Stomach smooth muscle (tissue), 2 donors: Measurements from ENCODE around the gene FUNDC2.
A peak's percentile ranks its signal among the peaks of the same experiment; 100 is the strongest.

Experiments used
- H3K27ac ChIP-seq: one replicate; pipeline ENCODE4 v1.7.0; 2013; ENCODE audit warnings: mild to moderate bottlenecking, low read length, inconsistent platforms
- H3K27me3 ChIP-seq, 2 donors: one replicate each; pipeline ENCODE4 v1.7.0; 2013; ENCODE audit warnings: low read length in 2 of 2; ENCODE audit not compliant: insufficient read depth in 2 of 2, control insufficient read depth in 1 of 2
- H3K36me3 ChIP-seq, 2 donors: one replicate each; pipeline ENCODE4 v1.7.0; 2013; ENCODE audit warnings: low read length in 2 of 2; ENCODE audit not compliant: control insufficient read depth in 2 of 2, insufficient read depth in 2 of 2
- H3K4me1 ChIP-seq: one replicate; pipeline ENCODE4 v1.7.0; 2013; ENCODE audit warnings: low read length; ENCODE audit not compliant: control insufficient read depth, insufficient read depth
- H3K4me3 ChIP-seq, 2 donors: one replicate each; pipeline ENCODE4 v1.7.0; 2013; ENCODE audit warnings: low read length in 2 of 2
- H3K9ac ChIP-seq, 2 donors: one replicate each; pipeline ENCODE4 v1.7.0; 2013; ENCODE audit warnings: low read length in 2 of 2, mild to moderate bottlenecking in 1 of 2
- H3K9me3 ChIP-seq, 2 donors: one replicate each; pipeline ENCODE4 v1.7.0; 2013; ENCODE audit warnings: low read length in 2 of 2; ENCODE audit not compliant: control insufficient read depth in 2 of 2
- donor health status: healthy.
- donor health status: Pancreatic carcinoma.

Gene FUNDC2

DNA sequence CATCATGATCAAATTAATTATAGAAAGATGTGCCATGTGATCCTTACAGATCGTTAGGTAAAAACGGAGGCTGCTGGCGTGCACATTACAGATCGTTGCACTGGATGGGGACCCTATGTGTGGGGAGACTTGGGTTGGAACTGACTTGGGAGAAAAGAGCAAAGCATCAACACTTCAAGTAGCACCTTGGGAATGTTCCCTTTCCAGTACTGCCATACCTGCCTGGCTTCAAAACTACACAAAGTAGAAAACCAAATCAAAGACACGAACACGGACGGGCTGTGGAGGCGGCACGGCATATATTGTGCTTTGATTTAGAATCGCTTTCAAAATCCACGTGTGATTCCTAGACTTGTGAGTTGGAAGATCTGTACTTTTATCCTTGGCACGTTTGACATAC lies 43.4 kb downstream of the FUNDC2 start:
- no peak overlapping the region for H3K27ac ChIP-seq
- H3K4me1 ChIP-seq = peaks cover 16% of the 10 kb centered on the region
- H3K36me3 ChIP-seq = peaks cover 0 to 3% of the 10 kb centered on the region in 2 donors
- no peaks in the 10 kb centered on the region for H3K9me3 ChIP-seq
- H3K4me3 ChIP-seq = peak overlapping the region; percentile 72 to 76
- peak overlapping the region; percentile 43 to 86 for H3K9ac ChIP-seq
- H3K27me3 ChIP-seq = no peaks in the 10 kb centered on the region

DNA sequence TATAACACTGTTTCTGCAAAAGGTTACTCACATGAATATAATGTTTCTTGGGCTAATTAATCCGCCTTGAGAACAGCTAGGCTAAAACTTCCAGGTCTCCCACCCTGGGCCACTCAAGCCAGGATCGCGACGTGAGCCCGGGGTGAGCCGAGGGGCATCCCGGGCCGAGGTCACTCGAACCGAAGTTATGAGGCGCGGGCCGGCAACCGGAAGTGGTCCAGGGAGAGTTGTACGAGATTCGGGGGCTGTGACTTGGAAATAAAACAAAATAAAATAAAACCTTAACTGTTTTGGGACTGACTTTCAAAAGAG lies 44.0 kb downstream of the FUNDC2 start:
- H3K4me3 ChIP-seq = peak overlapping the region; percentile 72 to 76
- H3K9ac ChIP-seq = peak overlapping the region; percentile 80 to 86
- no peaks in the 10 kb centered on the region for H3K27me3 ChIP-seq
- H3K9me3 ChIP-seq = no peaks in the 10 kb centered on the region
- peak overlapping the region; percentile 74 for H3K27ac ChIP-seq
- peaks cover 0 to 3% of the 10 kb centered on the region in 2 donors for H3K36me3 ChIP-seq
- H3K4me1 ChIP-seq = peaks cover 16% of the 10 kb centered on the region

DNA sequence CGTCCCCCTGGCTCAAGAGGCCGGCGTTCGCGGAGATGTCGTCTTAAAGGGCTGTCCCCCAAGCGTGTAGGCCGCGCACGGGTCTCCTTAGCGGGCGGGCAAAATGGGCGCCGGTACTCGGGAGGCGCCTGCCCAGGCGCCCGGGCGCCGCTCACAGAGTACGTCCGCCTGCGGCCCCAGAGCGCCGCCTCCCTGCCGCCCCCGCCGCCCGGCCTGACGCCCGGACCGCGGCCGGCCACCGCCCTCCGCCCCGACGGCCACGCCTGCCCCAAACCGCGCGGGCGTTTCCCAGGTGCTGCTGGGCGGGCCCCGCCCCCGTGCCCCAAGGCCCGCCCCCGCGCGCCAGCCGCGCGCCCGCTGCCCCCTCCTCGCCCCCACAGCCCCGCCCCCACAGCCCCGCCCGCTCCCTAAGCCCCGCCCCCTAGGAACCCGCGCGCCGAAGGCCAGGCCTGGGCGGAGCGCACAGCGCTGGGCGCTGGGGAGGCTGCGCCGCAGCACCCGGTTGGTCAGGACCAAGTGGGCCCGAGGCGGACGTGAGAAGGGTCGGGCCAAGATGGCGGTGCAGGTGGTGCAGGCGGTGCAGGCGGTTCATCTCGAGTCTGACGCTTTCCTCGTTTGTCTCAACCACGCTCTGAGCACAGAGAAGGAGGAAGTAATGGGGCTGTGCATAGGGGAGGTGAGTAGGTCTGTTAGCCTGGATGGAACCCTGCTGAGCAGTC lies 44.5 kb downstream of the FUNDC2 start, which contains the start of the genes BRCC3, CMC4 and MTCP1:
Gene BRCC3 (plus strand): TSS at position 534 of the 719 bp plus-strand sequence. CDS start 20 bp downstream, at position 554.
Gene CMC4 (minus strand): TSS at position 162 of the 719 bp plus-strand sequence. CDS start 7,113 bp downstream, outside the sequence.
Gene MTCP1 (minus strand): TSS at position 162 of the 719 bp plus-strand sequence. CDS start 5,126 bp downstream, outside the sequence.
- peaks cover 0 to 3% of the 10 kb centered on the region in 2 donors for H3K36me3 ChIP-seq
- peak within 1 kb of the TSS; percentile 80 to 86 for H3K9ac ChIP-seq
- peaks cover 16% of the 10 kb centered on the region for H3K4me1 ChIP-seq
- no peaks in the 10 kb centered on the region for H3K9me3 ChIP-seq
- H3K27me3 ChIP-seq = no peaks in the 10 kb centered on the region
- H3K4me3 ChIP-seq = peak within 1 kb of the TSS; percentile 82 to 84
- H3K27ac ChIP-seq = peak within 1 kb of the TSS; percentile 74

DNA sequence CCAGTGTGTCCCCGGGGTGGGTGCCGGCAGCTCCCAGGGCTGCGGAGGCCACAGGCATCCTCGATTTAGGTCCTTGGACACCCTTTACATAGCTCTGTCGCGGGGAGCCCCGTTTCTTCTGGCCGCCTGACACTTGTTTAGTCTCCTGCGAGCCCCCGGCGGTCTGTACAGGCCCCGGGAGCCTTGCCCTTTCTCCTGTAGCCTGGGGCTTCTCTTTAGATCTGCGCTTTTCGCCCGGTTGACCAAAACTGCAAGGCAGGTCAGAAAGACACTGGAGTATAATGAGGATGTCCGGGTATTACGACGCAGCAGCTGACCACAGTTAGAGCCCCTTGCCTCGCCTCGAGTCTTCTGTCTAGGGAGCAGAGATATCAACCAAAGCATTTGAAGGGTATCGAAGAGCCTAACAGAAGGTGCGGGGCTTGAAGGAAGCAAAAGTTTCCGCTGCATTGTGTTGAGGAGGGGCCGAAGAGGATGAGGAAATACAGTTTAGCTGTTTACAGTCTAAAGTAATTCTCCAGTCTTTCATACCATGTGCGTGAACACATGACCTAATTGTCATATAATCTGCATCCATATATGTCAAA lies 45.1 kb downstream of the FUNDC2 start:
- Histone ChIP-seq H3K27ac (peak overlapping the region; percentile 58), H3K9ac (peak overlapping the region; percentile 69 to 80), H3K4me3 (peak overlapping the region; percentile 82 to 84)

DNA sequence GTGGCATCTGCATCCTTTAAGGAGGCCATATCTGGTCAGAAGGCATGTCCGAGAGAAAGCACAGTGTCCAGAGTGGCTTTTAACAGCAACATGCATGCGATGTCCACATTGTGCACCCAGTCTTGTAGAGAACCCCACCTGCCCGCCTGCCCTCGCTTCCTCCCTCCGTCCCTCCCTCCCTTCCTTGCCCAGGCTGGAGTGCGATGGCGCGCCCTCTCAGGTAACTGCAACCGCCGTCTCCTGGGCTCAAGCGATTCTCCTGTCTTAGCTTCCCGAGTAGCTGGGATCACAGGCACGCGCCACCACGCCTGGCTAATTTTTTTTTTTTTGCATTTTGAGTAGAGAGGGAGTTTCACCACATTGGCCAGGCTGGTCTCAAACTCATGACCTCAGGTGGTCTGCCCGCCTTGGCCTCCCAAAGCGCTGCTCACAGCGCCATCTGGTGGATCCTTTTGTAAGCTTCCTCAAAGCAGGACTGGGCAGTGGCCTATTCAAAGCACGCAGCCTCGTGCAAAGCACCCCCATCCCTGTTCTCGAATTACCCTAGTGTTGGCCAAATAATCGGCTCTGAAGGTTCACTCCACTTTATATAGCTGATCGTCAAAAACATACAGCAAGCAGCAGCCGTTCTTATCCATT lies 59.7 kb downstream of the FUNDC2 start:
- Histone ChIP-seq H3K36me3 (peaks cover 0 to 8% of the 10 kb centered on the region in 2 donors), H3K27ac (no peak overlapping the region), H3K27me3 (no peaks in the 10 kb centered on the region), H3K4me1 (no peaks in the 10 kb centered on the region), H3K9me3 (no peaks in the 10 kb centered on the region), H3K4me3 (no peak overlapping the region), H3K9ac (no peak overlapping the region)

More for the DNA sequence above, 45.1 kb downstream of the FUNDC2 start:
- Histone ChIP-seq H3K9me3 (no peaks in the 10 kb centered on the region), H3K36me3 (peaks cover 0 to 5% of the 10 kb centered on the region in 2 donors), H3K27me3 (no peaks in the 10 kb centered on the region), H3K4me1 (peaks cover 16% of the 10 kb centered on the region)

DNA sequence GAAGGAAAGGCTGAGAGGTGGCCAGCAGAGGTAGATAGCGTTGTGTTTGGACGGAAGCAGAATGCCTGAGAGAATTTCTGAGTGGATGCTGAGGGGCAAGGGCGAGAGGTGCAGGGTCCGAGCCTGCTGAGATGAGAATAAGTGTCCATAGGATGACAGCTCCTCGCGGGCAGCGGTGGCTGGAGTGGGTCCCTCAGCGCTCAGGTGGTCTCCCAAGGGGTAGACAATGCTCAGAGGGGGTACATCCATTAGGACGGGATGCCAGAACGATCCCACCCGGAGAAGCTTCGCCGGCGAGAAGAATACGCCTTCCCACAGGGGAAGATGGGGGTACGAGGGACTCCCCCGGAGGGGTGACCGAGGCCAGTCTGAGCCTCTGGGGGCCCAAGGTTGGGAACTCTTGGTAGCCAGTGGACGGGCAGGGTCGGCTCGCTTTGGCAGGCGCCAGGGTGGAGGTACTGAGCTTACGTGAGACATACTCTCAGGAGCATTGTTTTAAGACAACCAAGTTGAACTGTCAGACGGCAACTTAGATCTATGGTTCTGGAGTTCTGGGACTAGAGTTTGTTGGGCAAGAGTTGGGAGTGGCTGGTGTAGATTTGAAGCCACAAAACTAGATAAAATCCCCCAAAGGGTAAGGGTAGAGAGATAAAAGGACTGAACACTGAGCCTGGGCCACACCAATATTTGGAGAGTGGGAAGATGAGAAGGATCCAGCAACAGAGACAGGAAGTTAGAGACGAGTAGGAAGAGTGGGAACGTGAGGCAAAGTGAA lies 60.5 kb downstream of the FUNDC2 start:
- Histone ChIP-seq H3K9me3 (no peaks in the 10 kb centered on the region), H3K36me3 (peaks cover 0 to 8% of the 10 kb centered on the region in 2 donors), H3K4me1 (no peaks in the 10 kb centered on the region), H3K4me3 (no peak overlapping the region), H3K27ac (no peak overlapping the region), H3K9ac (no peak overlapping the region), H3K27me3 (no peaks in the 10 kb centered on the region)

DNA sequence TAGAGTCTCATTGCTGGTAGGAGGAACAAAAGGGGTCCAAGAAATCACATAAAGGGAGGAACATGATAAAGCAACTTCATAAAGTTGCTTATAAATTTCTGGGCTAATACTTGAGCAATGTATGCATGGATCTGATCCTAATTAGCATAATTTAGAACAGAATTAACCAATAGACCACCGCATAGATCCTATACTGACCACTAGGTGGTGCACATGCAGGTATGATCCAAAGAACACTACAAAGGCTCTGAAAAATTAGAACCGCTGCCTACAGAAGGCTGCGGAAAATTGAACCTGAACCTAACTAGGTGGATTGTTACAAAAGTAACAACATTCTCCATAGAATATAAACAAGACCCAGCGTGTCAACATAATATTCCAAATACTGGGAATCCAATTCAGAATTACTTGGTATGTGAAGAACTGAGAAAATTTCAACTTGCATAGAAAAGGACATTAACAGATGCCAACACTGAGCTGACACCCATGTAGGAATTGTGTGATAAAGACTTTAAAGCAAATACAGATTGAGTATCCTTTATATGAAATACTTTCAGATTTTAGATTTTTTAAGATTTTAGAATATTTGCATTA lies 67.9 kb downstream of the FUNDC2 start:
- H3K36me3 ChIP-seq = no peaks in the 10 kb centered on the region
- no peaks in the 10 kb centered on the region for H3K9me3 ChIP-seq
- H3K9ac ChIP-seq = no peak overlapping the region
- no peaks in the 10 kb centered on the region for H3K4me1 ChIP-seq
- H3K4me3 ChIP-seq = no peak overlapping the region
- H3K27me3 ChIP-seq = no peaks in the 10 kb centered on the region
- no peak overlapping the region for H3K27ac ChIP-seq

DNA sequence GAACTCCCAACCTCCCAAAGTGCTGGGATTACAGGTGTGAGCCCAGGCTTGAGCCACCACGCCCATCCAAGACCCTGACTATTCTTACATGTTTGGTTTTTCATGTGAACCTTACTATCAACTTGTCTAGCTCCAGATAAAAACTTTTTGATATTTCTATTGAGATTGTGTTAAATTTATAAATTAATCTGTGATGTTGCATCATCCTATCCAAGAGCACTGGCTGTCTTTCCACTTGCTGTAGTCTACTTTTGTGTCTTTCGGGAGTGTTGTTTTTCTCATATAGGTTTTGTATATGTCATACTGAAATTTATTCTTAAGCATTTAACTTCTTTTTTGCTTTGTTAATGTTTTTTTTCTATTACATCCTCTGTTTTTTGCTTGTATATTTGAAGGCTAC lies 79.3 kb downstream of the FUNDC2 start:
- H3K9ac ChIP-seq = no peak overlapping the region
- H3K36me3 ChIP-seq = peaks cover 0 to 3% of the 10 kb centered on the region in 2 donors
- H3K27ac ChIP-seq = no peak overlapping the region
- H3K4me1 ChIP-seq = no peaks in the 10 kb centered on the region
- H3K4me3 ChIP-seq = no peak overlapping the region
- no peaks in the 10 kb centered on the region for H3K27me3 ChIP-seq
- H3K9me3 ChIP-seq = no peaks in the 10 kb centered on the region

DNA sequence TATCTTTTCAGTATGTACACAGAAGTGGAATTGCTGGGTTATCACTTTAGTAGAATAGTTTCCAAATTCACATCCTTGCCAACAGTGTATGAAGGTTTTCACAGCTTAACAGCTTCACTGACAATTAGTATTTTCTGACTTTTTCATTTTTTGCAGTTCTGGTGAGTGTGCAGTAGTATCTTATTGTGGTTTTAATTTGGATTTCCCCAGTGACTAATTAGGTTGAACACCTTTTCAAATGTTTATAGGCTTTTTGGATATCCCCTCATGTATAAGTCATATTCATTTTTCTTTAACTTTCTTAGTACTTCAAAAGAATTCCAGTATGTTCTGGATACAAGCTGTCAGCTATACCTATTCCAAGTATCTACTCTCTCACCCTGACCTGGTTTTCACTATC lies 81.8 kb downstream of the FUNDC2 start:
- H3K27ac ChIP-seq = no peak overlapping the region
- H3K9me3 ChIP-seq = no peaks in the 10 kb centered on the region
- no peak overlapping the region for H3K4me3 ChIP-seq
- no peak overlapping the region for H3K9ac ChIP-seq
- no peaks in the 10 kb centered on the region for H3K27me3 ChIP-seq
- peaks cover 0 to 3% of the 10 kb centered on the region in 2 donors for H3K36me3 ChIP-seq
- no peaks in the 10 kb centered on the region for H3K4me1 ChIP-seq
